GM12864 (cell line): Measurements from ENCODE around the gene HSD11B2.

Experiments
- DNase-seq: peaks from one replicate; pipeline ENCODE4 v3.0.0-alpha.2; 2011; ENCODE audit warnings: low read depth
- H3K4me3 ChIP-seq: 2 replicates; pipeline ENCODE4 v1.5.1; 2011; ENCODE audit warnings: mild to moderate bottlenecking, low read depth, low read length, control low read depth
- CTCF ChIP-seq: IDR thresholded peaks from 2 replicates; pipeline ENCODE4 v1.5.1; 2011; ENCODE audit warnings: low read depth, mild to moderate bottlenecking, moderate library complexity, low read length, control low read depth, inconsistent platforms; ENCODE audit errors: missing control alignments

Gene HSD11B2

GRCh38 chr16:67437513-67437912 lies 6.6 kb downstream of the HSD11B2 start:
- TF ChIP-seq CTCF, result no peak
- H3K4me3 ChIP-seq, result no peak overlapping the region
- no peak for DNase-seq

GRCh38 chr16:67438098-67438791 lies 7.3 kb downstream of the HSD11B2 start:
- DNase-seq, result no peak
- H3K4me3 ChIP-seq, result no peak overlapping the region
- TF ChIP-seq CTCF, result no peak

- no peak for DNase-seq
- H3K4me3 ChIP-seq, result no peak overlapping the region
- TF ChIP-seq CTCF, result no peak
Measured at GRCh38 chr16:67438824-67439393, 8.0 kb downstream of the HSD11B2 start.

- H3K4me3 ChIP-seq, result no peak overlapping the region
- no peak for DNase-seq
- no peak for TF ChIP-seq CTCF
Measured at GRCh38 chr16:67441271-67441753, 10.4 kb downstream of the HSD11B2 start.

GRCh38 chr16:67441907-67442306 lies 11.0 kb downstream of the HSD11B2 start:
- H3K4me3 ChIP-seq, result no peak overlapping the region
- DNase-seq, result no peak
- no peak for TF ChIP-seq CTCF

GRCh38 chr16:67442581-67443255 lies 11.8 kb downstream of the HSD11B2 start:
- DNase-seq, result no peak
- no peak for TF ChIP-seq CTCF
- H3K4me3 ChIP-seq, result no peak overlapping the region

GRCh38 chr16:67443265-67443664 lies 12.3 kb downstream of the HSD11B2 start:
- no peak for DNase-seq
- no peak for TF ChIP-seq CTCF
- no peak overlapping the region for H3K4me3 ChIP-seq
